Peyer's patch (tissue), 4 donors: ENCODE measurements around the gene USP31.

Experiments used
- POLR2A ChIP-seq, 2 donors: fragments of 450-650 bp; IDR thresholded peaks; one replicate each; pipeline ENCODE4 v1.5.1; 2017; ENCODE audit warnings: antibody characterized with exemption in 2 of 2, mild to moderate bottlenecking in 2 of 2, moderate library complexity in 2 of 2
- TF ChIP-seq, protein P1 (sequence below), 6 experiments: fragments of 450-650 bp in 4 of 6; fragments of 200-600 bp in 2 of 6; sonication (generic) in 1 of 6; IDR thresholded peaks; one replicate each; pipeline ENCODE4 v1.5.1; 2017 to 2019; ENCODE audit warnings: antibody characterized with exemption in 6 of 6, mild to moderate bottlenecking in 3 of 6, moderate library complexity in 1 of 6

DNA sequence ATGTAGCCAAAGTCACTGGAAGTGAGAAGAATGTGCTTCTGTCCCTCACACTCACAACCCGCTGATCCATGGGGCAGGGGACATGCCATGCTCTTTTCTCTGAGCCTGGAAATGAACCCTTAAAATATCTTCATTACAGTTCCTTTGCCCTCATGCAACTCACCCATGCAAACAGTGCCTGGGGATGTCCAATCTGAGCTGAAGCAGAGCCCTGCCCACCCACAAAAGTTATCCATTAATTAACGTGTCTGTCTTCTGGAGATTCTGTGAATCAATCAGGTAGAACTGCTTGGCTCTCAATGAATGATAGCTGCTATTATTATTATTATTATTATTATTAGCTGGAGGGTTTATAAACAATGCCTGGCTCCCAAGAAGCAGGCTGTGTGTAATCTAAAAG lies 133.7 kb downstream of the USP31 start:
- no peak for TF ChIP-seq POLR2A (IDR thresholded peaks at IDR 0.05)
- TF ChIP-seq, protein P1, sequence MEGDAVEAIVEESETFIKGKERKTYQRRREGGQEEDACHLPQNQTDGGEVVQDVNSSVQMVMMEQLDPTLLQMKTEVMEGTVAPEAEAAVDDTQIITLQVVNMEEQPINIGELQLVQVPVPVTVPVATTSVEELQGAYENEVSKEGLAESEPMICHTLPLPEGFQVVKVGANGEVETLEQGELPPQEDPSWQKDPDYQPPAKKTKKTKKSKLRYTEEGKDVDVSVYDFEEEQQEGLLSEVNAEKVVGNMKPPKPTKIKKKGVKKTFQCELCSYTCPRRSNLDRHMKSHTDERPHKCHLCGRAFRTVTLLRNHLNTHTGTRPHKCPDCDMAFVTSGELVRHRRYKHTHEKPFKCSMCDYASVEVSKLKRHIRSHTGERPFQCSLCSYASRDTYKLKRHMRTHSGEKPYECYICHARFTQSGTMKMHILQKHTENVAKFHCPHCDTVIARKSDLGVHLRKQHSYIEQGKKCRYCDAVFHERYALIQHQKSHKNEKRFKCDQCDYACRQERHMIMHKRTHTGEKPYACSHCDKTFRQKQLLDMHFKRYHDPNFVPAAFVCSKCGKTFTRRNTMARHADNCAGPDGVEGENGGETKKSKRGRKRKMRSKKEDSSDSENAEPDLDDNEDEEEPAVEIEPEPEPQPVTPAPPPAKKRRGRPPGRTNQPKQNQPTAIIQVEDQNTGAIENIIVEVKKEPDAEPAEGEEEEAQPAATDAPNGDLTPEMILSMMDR (IDR thresholded peaks at IDR 0.05) = no peak
